HCT116 (cell line): ENCODE results near the gene COL5A2. TPM values are rescaled to one million over a fixed set of nuclear protein-coding genes. Genes with fewer than 3 reads are reported as not detected.

Experiments
- ATAC-seq: fragments of 200-7000 bp; cut with Tn5 transposase; 2 replicates; pipeline ENCODE4 v1.9.1; 2020; ENCODE audit warnings: mild to moderate bottlenecking, moderate library complexity
- BruUV-seq: library from RNA; stranded (reverse); fragments of 400-500 nt; replicated peaks from 2 replicates; lab custom pipeline; 2021; lab: Mats Ljungman, UMichigan
- CTCF ChIA-PET: fragments of 300-600 bp; sonication (Branson Sonifier 250); formaldehyde crosslinking; loops from one replicate; lab custom pipeline; 2021; ENCODE audit warnings: antibody characterized with exemption; lab: Charles Lee
- POLR2A ChIA-PET: fragments of 300-600, 350-600 bp; sonication (Branson Sonifier 250); formaldehyde crosslinking; loops from one replicate; lab custom pipeline; 2021; ENCODE audit warnings: antibody characterized with exemption; lab: Charles Lee
- RAD21 ChIA-PET, 2 experiments: fragments of 300-600 bp; sonication (Branson Sonifier 250); formaldehyde crosslinking; loops; one replicate each; lab custom pipeline; 2023; ENCODE audit warnings: low total read pairs in 2 of 2; ENCODE audit not compliant: uncharacterized antibody in 2 of 2, unreplicated experiment in 2 of 2, low non-redundant PET in 1 of 2; lab: Charles Lee
- DNase-seq: peaks from one replicate; pipeline ENCODE4 v3.0.0-alpha.2; 2010; ENCODE audit warnings: low read depth, low spot score
- H2AFZ ChIP-seq: fragments of 200-600 bp; shearing (Covaris generic), sonication (generic); 2 replicates; pipeline ENCODE4 v1.6.1; 2017; ENCODE audit warnings: low read depth, mixed run types, mixed read lengths, antibody characterized with exemption, low read length; ENCODE audit not compliant: poor library complexity, severe bottlenecking
- H3K27ac ChIP-seq: 2 replicates; pipeline ENCODE4 v1.5.1; 2012; ENCODE audit warnings: low read depth, low read length
- H3K27me3 ChIP-seq: fragments of 200-600 bp; sonication (generic); 2 replicates; pipeline ENCODE4 v1.6.1; 2016; ENCODE audit warnings: mixed run types, low read length, mixed read lengths; ENCODE audit not compliant: insufficient read depth
- H3K36me3 ChIP-seq, 2 experiments: fragments of 200-500 bp in 1 of 2; fragments of 200-600 bp in 1 of 2; sonication (Bioruptor generic) in 1 of 2; sonication (generic) in 1 of 2; 2 replicates each; pipeline versions ENCODE4 v1.5.1 to v1.6.1; 2014 to 2016; ENCODE audit warnings: low read length in 2 of 2, inconsistent platforms in 1 of 2, mixed read lengths in 1 of 2, mixed run types in 1 of 2; ENCODE audit not compliant: insufficient read depth in 2 of 2, control insufficient read depth in 1 of 2
- H3K4me1 ChIP-seq, 2 experiments: fragments of 200-600 bp in 1 of 2; sonication (generic) in 1 of 2; 2 replicates each; pipeline versions ENCODE4 v1.5.1 to v1.6.1; 2012 to 2017; ENCODE audit warnings: low read length in 2 of 2, inconsistent platforms in 1 of 2, mild to moderate bottlenecking in 1 of 2, mixed read lengths in 1 of 2, mixed run types in 1 of 2, moderate library complexity in 1 of 2; ENCODE audit not compliant: insufficient read depth in 2 of 2, control insufficient read depth in 1 of 2
- H3K4me2 ChIP-seq: fragments of 200-600 bp; sonication (generic); 2 replicates; pipeline ENCODE4 v1.6.1; 2017; ENCODE audit warnings: mixed run types, low read length, mixed read lengths
- H3K4me3 ChIP-seq, 2 experiments: fragments of 200-600 bp in 1 of 2; sonication (generic) in 1 of 2; replicated peaks in 1 of 2; 2 replicates each; pipeline ENCODE4 v1.5.1; 2011 to 2016; ENCODE audit warnings: low read length in 2 of 2, control low read depth in 1 of 2, low read depth in 1 of 2, mild to moderate bottlenecking in 1 of 2, mixed read lengths in 1 of 2, mixed run types in 1 of 2
- H3K79me2 ChIP-seq: fragments of 200-600 bp; sonication (generic); 2 replicates; pipeline ENCODE4 v1.6.1; 2017; ENCODE audit warnings: mild to moderate bottlenecking, mixed run types, low read length, moderate library complexity, mixed read lengths; ENCODE audit not compliant: insufficient read depth
- H3K9ac ChIP-seq: fragments of 200-600 bp; sonication (generic); 2 replicates; pipeline ENCODE4 v1.6.1; 2016; ENCODE audit warnings: low read length, mixed read lengths
- H3K9me2 ChIP-seq: fragments of 200-600 bp; sonication (generic), shearing (Covaris generic); 2 replicates; pipeline ENCODE4 v1.6.1; 2017; ENCODE audit warnings: mixed run types, mild to moderate bottlenecking, moderate library complexity; ENCODE audit not compliant: insufficient read depth
- H3K9me3 ChIP-seq, 2 experiments: fragments of 200-500 bp in 1 of 2; fragments of 200-600 bp in 1 of 2; sonication (Bioruptor generic) in 1 of 2; sonication (generic) in 1 of 2; 2 replicates each; pipeline ENCODE4 v1.6.1; 2014 to 2017; ENCODE audit warnings: low read length in 2 of 2, mixed read lengths in 2 of 2, inconsistent platforms in 1 of 2, low read depth in 1 of 2, mild to moderate bottlenecking in 1 of 2, mixed run types in 1 of 2, moderate library complexity in 1 of 2; ENCODE audit not compliant: control insufficient read depth in 1 of 2, insufficient read depth in 1 of 2
- H4K20me1 ChIP-seq: fragments of 200-600 bp; sonication (generic), shearing (Covaris generic); 2 replicates; pipeline ENCODE4 v1.6.1; 2017; ENCODE audit warnings: mixed run types, mild to moderate bottlenecking, moderate library complexity; ENCODE audit not compliant: insufficient read depth
- ATF3 ChIP-seq: IDR thresholded peaks from 2 replicates; pipeline ENCODE4 v1.6.1; 2012
- CEBPB ChIP-seq: IDR thresholded peaks from 2 replicates; pipeline ENCODE4 v1.6.1; 2012; ENCODE audit warnings: low read depth
- CTCF ChIP-seq, 3 experiments: fragments of 200-600 bp in 1 of 3; sonication (generic) in 1 of 3; IDR thresholded peaks in 2 of 3; conservative IDR thresholded peaks in 1 of 3; 2 replicates each; pipeline ENCODE4 v1.5.1; 2012 to 2017; ENCODE audit warnings: low read depth in 2 of 3, low read length in 2 of 3, antibody characterized with exemption in 1 of 3, borderline replicate concordance in 1 of 3, control low read depth in 1 of 3, mild to moderate bottlenecking in 1 of 3, mixed read lengths in 1 of 3, mixed run types in 1 of 3, moderate library complexity in 1 of 3; ENCODE audit not compliant: insufficient read depth in 1 of 3
- EGR1 ChIP-seq: IDR thresholded peaks from 2 replicates; pipeline ENCODE4 v1.6.1; 2012; ENCODE audit warnings: low read depth
- EZH2 ChIP-seq: fragments of 200-600 bp; sonication (generic); IDR thresholded peaks from 2 replicates; pipeline ENCODE4 v1.6.1; 2017; ENCODE audit warnings: antibody characterized with exemption, mixed run types
- EZH2phosphoT487 ChIP-seq: fragments of 200-600 bp; IDR thresholded peaks from 2 replicates; pipeline ENCODE4 v1.6.1; 2018; ENCODE audit warnings: antibody characterized with exemption, borderline replicate concordance
- FOSL1 ChIP-seq: IDR thresholded peaks from 2 replicates; pipeline ENCODE4 v1.6.1; 2012; ENCODE audit warnings: low read depth
- JUND ChIP-seq: IDR thresholded peaks from 2 replicates; pipeline ENCODE4 v1.6.1; 2012
- MAX ChIP-seq: IDR thresholded peaks from 2 replicates; pipeline ENCODE4 v1.6.1; 2012
- POLR2A ChIP-seq: IDR thresholded peaks from 2 replicates; pipeline ENCODE4 v1.7.0; 2011; ENCODE audit warnings: borderline replicate concordance; ENCODE audit not compliant: insufficient read depth, insufficient read length; ENCODE audit errors: extremely low read depth
- RAD21 ChIP-seq: IDR thresholded peaks from 2 replicates; pipeline ENCODE4 v1.6.1; 2012; ENCODE audit warnings: low read depth, mild to moderate bottlenecking
- SP1 ChIP-seq: IDR thresholded peaks from 2 replicates; pipeline ENCODE4 v1.6.1; 2012; ENCODE audit warnings: low read depth
- SRF ChIP-seq: IDR thresholded peaks from 2 replicates; pipeline ENCODE4 v1.6.1; 2012; ENCODE audit warnings: low read depth
- TCF7L2 ChIP-seq: IDR thresholded peaks from 2 replicates; pipeline ENCODE4 v1.7.0; 2011; ENCODE audit warnings: borderline replicate concordance, inconsistent platforms; ENCODE audit not compliant: insufficient read depth, insufficient read length; ENCODE audit errors: extremely low read depth
- YY1 ChIP-seq: IDR thresholded peaks from 2 replicates; pipeline ENCODE4 v1.6.1; 2011; ENCODE audit warnings: low read length, low read depth, moderate library complexity, mild to moderate bottlenecking; ENCODE audit not compliant: insufficient replicate concordance; ENCODE audit errors: extremely low read depth
- ZNF274 ChIP-seq: fragments of 200-500 bp; sonication (Bioruptor generic); IDR thresholded peaks from 2 replicates; pipeline ENCODE4 v1.6.1; 2014; ENCODE audit warnings: mild to moderate bottlenecking, low read depth, low read length, inconsistent platforms
- intact Hi-C: fragments of 100-400 bp; cut with micrococcal nuclease; formaldehyde crosslinking; loops from 2 replicates; pipeline ENCODE4 v1.10.0; 2022
- total RNA-seq: library from RNA; stranded (reverse); gene quantifications from one replicate; pipeline ENCODE4 v1.2.1, GENCODE V29; 2021; ENCODE audit not compliant: unreplicated experiment

The COL5A2 gene
- total RNA-seq, 1 experiment from 2014 or later, result 2.3 TPM

GRCh38 chr2:189083606-189084005 is 96.0 kb downstream of the COL5A2 start:
- no peak for DNase-seq
- ATAC-seq, result no peak
- H3K36me3 ChIP-seq, result no peaks in the 10 kb centered on the region
- no peak overlapping the region for H2AFZ ChIP-seq
- POLR2A ChIA-PET, result no interaction called here
- no peaks in the 10 kb centered on the region for H3K79me2 ChIP-seq
- RAD21 ChIA-PET, result no interaction called here
- H3K9me3 ChIP-seq, result no peaks in the 10 kb centered on the region
- H3K27me3 ChIP-seq, result no peaks in the 10 kb centered on the region
- no peaks in the 10 kb centered on the region for H4K20me1 ChIP-seq
- H3K4me3 ChIP-seq, result no peak overlapping the region
- no peak overlapping the region for H3K9ac ChIP-seq
- no peak overlapping the region for H3K27ac ChIP-seq
- CTCF ChIA-PET, result interaction anchor here (1.0 kb wide), 1 partner anchor 10 kb away, joined by 3 read pairs; no protein-coding TSS in a partner anchor
- no TSS peak for BruUV-seq
- H3K4me1 ChIP-seq, result no peaks in the 10 kb centered on the region
- intact Hi-C loops, result no loop called here
- TF ChIP-seq CTCF (IDR thresholded peaks at IDR 0.05 in 2 of 3, conservative IDR thresholded peaks at IDR 0.05 in 1 of 3; ENCODE audit: borderline replicate concordance in 1 of 3, insufficient read depth in 1 of 3, low read depth in 2 of 3, low read length in 2 of 3), result no peak
- no peak for TF ChIP-seq SRF
- no peak for TF ChIP-seq YY1
- TF ChIP-seq POLR2A, result no peak
- no peak for TF ChIP-seq EZH2
- no peaks in the 10 kb centered on the region for H3K9me2 ChIP-seq
- no peak overlapping the region for H3K4me2 ChIP-seq

- POLR2A ChIA-PET, result no interaction called here
- H3K9me3 ChIP-seq, result no peaks in the 10 kb centered on the region
- CTCF ChIA-PET, result no interaction called here
- H2AFZ ChIP-seq, result no peak overlapping the region
- H4K20me1 ChIP-seq, result no peaks in the 10 kb centered on the region
- H3K9ac ChIP-seq, result no peak overlapping the region
- no TSS peak for BruUV-seq
- TF ChIP-seq EZH2phosphoT487 (no peak), SRF (no peak), MAX (no peak), ATF3 (no peak), ZNF274 (no peak), TCF7L2 (no peak), FOSL1 (no peak), SP1 (no peak), EGR1 (no peak), RAD21 (no peak), JUND (no peak), YY1 (no peak), POLR2A (no peak), CEBPB (no peak)
- TF ChIP-seq, all 23 proteins: peak for 0
- no peak for DNase-seq
- RAD21 ChIA-PET, result no interaction called here
- Histone ChIP-seq H3K27me3 (no peaks in the 10 kb centered on the region), H3K4me2 (no peak overlapping the region), H3K4me3 (no peak overlapping the region), H3K27ac (no peak overlapping the region), H3K79me2 (no peaks in the 10 kb centered on the region), H3K36me3 (no peaks in the 10 kb centered on the region), H3K4me1 (no peaks in the 10 kb centered on the region), H3K9me2 (no peaks in the 10 kb centered on the region)
- no peak for ATAC-seq
- intact Hi-C loops, result no loop called here
Measured at GRCh38 chr2:189083106-189083505, 96.5 kb downstream of the COL5A2 start.
